G401.6 (cell line): ENCODE data around the gene ALG5.

Experiments used
- FAIRE-seq: peaks from 2 replicates; lab custom pipeline; 2012; peaks lifted over from hg19 to GRCh38; lab: Jason Lieb, UNC

The ALG5 gene

GRCh38 chr13:36999054-36999714, at the start of gene ALG5:
Gene ALG5 (minus strand): TSS chr13:36999340. CDS start chr13:36999300, 40 bp downstream.
- no peak for FAIRE-seq

DNA sequence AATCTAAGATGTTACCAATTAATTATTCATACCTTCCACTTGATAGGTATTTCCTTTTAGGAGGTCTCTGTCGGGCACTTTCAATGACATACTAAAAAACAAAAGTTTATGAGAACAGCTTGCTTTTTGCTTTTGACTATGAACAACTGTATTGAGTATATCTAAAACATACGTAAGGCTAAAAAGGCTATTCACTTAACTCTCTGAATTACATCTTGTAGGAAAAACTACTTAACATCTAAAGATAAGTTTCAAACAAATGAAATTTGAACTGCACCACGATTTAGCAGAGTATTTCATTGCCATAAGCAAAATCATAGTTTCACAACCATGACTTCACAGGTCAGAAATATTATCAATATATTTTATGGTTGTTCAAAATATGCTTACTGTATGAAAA, 48.7 kb upstream of the ALG5 start:
- FAIRE-seq, result peak; percentile 15

GRCh38 chr13:37047032-37047431, 47.9 kb upstream of the ALG5 start:
- no peak for FAIRE-seq

GRCh38 chr13:37046062-37046461, 46.9 kb upstream of the ALG5 start:
- FAIRE-seq, result peak; percentile 70

- no peak for FAIRE-seq
These were observed 41.6 kb upstream of the ALG5 start for GRCh38 chr13:37040789-37041188.

DNA sequence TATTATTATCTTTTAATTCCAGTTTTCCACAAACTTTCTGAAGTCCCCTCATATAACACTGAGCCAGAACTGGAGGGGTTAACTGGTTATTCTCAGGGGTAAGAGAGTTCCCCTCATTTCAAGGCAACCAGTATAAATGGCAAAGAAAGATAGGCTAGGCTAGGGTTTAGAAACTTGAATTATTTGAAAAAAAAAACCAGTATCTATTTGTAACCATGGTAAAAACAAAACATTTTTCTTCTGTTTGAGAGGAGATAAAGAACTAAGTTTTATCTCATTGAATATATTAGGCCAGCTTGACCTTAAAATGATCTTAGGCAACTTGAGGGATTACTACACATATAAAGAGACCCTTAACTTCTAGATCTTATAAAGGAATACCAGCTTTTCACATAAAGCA, 40.8 kb upstream of the ALG5 start:
- FAIRE-seq, result no peak

GRCh38 chr13:37037241-37037640, 38.1 kb upstream of the ALG5 start:
- FAIRE-seq, result no peak

DNA sequence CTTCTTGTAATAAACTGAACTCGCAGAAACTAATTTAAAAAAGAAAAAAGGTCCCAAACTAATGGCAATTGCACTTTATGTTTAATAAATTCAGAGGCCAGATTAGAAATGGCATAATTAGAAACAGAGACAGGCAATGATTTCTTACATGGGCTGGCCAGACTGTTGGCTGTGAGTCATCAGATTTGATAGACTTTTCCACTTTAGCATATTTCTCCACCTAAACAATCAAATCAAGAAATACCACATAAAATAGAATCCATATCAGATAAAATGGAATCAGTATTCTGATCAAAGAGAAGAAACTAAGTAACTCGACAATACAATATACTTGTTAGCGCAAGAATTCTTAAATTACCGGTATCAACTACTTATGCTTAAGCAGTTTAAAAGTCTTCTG, 30.5 kb upstream of the ALG5 start:
- FAIRE-seq, result peak; percentile 63

DNA sequence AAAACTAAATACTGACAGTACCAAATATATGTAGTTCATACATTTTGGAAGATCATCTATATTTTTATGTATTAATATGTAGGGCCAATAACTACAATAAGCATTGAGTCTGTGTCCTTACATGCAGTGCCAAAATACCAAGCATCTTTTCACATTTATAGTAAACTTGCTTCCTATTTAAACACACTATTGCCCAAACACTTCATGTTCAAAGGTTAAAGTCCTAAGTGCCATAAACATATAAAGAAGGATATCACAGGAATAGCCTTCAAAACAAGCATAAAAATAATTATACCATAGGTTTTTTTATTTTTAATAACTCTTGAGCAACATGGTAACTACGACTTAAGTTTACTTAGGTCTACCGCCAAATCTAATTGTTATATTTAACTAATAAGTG, 28.5 kb upstream of the ALG5 start:
- no peak for FAIRE-seq

GRCh38 chr13:37026771-37027170, 27.6 kb upstream of the ALG5 start:
- FAIRE-seq, result no peak

DNA sequence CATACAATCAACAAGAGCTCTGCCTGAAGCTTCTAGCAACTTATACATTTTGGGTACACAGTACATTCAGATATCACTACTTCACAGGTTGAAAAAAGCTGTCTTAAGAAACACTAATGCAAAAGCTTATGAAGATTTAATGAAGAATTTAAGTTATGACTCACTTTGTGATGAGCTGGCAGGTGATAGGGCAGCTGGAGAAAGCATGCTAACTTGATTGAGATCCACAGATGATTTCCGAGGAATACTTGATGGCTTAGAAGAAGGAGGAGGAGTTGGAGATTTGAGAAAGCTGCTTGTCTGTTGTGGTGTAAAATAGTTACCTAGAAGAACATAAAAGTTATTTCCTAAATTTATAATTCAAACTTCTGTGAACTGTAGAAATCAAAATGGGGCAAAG, 24.7 kb upstream of the ALG5 start:
- FAIRE-seq, result no peak

- no peak for FAIRE-seq
These were observed 15.5 kb upstream of the ALG5 start for GRCh38 chr13:37014609-37015008.

DNA sequence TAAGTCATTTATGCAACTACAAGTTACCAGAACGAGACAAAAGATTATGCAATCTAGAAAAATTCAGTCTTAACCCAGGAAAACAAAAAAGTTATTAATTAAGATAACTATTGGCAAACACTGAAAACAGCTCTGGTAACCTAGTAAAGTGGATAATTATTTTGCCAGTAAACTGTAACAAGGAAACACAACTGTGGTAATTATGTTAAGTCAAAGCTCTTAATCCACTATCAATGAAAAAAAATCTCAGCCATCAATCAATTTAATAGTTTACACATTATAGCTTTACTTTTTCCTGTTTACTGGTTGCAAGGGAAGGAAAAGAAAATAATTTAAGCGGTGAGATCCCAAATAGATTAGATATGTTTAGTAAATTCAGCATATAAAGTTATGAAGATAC, 12.6 kb upstream of the ALG5 start:
- FAIRE-seq, result no peak

DNA sequence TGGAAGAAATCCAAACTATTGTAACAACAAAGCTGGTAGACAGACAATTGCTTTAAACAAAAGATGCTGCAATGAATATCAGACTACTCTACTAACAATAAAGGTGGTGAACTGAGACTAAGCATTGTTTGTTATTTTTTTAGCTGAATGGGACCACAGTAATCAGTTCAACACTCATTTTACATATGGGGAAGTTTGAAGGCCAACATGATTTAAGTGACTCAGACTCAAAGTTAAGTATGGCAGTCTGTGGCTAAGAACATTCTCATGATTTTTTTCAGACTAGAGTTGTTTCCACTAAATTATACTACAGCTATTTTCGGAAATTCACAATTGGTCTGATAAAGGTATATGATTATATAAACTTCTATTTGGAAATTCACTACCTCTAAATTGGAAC, 11.9 kb upstream of the ALG5 start:
- no peak for FAIRE-seq

- FAIRE-seq, result no peak
These were observed 11.3 kb upstream of the ALG5 start for GRCh38 chr13:37010424-37010823.

DNA sequence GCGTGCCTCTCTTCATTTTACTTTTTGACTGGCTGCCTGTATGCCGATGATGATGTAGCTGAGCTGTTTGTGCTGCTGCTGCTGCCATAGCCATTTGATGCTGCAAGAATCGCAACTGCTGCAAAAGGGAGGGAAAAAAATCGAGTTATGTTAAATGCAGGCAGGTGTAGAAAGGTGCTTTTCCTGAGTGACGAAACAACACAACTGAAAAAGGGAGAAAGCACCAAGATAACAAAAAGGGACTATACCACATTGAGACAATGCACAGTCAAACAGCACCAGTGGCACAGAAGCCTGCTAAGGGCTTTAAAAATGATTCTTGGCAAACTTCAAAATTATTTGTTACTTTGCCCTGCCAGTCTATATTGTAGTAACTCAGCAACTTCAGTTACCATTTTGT, 10.6 kb upstream of the ALG5 start:
- FAIRE-seq, result no peak

GRCh38 chr13:37001921-37002250, 2.7 kb upstream of the ALG5 start:
- no peak for FAIRE-seq

DNA sequence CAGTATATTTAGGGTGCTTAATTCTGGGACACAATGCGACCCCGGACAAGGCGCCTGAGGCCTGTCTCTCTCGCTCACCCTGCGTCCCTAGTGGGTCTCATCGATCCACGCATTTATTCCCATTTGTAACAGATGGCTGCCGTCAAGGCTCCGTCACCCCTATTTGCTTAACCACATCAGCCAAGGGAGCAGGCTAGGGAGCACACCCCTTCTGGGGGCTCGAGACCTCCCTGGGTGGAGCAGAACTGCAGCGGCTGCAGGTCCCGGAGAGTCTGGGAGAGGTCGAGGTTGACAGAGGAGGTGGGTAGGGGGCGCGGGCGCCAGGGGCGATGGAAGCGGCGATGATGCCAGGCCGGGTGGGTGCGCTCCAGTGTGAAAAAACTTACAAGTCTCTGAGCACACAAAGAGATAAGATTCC, 507 bp downstream of the ALG5 start:
- FAIRE-seq, result no peak

GRCh38 chr13:36997716-36998427, 1.3 kb downstream of the ALG5 start:
- no peak for FAIRE-seq

DNA sequence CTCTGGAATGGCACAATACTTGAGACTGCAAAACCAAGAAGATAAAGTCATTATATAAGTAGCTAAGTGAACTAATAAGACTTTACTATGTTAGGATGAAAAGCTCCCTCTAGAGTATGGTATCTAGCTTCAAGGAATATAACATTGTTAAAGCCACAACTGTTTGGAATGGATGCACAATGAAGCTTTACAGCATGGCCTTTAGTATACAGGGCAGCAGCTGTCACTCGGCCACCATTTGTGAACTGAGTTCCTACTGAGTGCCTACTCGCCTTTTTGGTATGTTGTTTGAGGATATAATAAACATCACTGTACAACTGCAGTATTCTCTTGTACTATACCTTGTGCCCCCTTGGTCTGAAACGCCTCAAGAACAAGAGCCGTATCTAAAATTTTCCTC, 6.8 kb downstream of the ALG5 start:
- no peak for FAIRE-seq

DNA sequence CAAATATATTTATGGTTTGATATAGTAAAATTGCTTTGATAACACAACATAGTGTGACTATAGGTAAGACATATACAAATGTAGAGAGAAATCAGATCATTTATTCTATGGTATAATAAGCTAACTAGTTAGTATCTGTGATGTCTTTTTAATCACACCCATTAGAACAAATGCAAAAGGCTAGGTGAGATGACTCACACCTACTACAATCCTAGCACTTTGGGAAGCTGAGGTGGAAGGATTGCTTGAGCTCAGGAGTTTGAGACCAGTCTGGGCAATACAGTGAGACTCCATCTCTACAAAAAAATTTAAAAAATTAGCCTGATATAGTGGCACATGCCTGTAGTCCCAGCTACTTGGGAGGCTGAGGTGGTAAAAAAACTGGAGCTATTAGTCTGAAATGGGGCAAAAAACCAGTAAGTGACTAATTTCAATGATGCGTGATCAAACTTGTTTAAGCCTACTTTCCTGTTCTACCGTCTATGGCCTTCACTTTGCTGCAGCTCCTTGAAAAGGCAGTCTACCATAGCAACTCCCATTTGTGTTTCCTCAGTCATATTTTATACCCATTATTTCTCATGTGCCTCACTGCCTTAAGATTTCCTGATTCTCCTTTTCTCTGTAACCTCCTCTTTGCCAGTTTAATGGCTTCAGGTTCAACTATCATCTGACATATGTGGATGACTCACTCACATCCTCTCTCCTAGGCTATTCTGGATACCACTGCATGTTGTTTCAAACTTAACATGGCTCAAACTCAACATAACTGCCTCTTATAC, 12.5 kb downstream of the ALG5 start:
- no peak for FAIRE-seq

DNA sequence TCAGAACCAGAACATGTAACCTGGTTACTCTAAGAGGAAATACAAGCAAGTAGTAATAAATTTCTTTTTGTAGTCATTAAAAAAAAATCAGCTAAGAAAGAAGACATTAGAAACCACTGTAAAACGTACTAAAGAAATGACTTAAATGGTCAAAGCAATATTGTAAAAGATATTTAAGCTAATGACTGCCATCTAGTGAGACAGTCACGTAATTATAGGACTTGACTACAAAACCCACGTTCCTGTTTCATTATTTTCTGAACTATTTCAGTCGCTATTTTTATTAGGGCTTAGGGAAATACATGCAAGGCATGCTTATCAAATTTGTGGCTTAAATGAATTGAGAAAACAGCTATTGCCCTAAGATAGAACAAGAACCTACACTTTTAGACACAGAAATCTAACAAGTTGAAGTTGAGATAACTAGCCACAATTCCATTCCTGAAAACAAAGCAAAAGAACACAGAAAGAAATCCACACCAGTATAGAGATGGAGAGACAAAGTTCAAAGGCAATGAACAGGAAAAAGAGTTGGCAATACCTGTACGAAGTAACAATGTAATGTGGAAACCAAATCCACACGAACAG, 17.9 kb downstream of the ALG5 start:
- FAIRE-seq, result peak; percentile 95
